Measurements from ENCODE around the gene FBLIM1.
"Not testable (repeated sequence)": the region's sequence is repeated elsewhere in the genome, so short reads cannot be mapped to it uniquely, and the experiment has no call there.

Gene FBLIM1

DNA sequence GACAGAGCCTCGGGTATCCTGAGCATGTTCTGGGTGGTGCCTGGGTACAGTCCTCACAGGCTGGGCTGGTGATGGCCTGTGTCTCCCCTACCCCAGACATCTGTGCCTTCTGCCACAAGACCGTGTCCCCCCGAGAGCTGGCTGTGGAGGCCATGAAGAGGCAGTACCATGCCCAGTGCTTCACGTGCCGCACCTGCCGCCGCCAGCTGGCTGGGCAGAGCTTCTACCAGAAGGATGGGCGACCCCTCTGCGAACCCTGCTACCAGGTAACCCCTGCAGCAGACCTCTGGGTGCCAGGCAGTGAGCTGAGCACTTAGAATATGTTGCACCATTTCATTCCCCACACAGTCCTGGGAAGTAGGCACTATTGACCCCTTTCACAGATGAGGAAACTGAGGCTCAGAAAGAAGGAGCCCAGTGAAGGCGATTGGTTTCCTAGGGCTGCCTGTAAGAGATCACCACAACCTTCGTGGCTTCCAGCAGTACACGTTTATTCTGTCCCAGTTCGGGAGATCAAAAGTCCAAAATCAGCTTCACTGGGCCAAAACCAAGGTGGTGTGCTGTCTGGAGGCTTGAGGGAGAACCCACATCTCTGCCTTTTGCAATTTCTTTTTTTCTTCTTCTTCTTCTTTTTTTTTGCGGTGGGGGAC is 11.8 kb downstream of the FBLIM1 start:
- no peak for DNase-seq

DNA sequence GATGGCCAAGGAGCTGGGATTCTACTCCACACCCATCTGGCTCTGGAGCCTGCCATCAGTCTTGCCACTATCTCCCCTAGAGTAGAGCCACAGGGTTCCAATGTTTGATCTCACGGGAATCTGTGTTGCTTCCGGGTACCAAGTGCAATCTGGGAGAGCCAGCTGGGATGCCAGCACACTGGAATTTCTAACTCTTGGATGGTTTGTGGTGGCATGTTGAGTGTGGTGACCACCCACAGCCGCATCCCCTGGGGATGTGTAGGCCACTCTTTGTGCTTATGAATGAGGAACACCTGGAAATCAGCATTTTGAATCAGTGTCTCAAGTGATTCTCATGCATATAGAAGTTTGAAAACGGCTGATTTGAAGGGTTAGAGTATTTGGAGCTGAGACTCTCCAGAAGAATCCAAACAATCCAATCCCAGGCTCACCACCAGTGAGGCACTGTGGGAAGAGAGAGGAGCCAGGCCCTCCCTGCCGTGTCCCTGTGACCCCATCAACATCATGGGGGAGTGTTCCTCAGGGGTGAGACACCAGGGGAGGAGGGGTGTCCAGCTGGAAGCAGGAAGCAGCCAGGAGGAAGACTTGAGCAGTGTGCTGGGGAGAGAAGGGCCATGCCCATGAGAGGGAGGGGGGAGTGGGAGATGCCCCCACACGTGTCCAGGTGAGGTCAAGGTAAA is 13.4 kb downstream of the FBLIM1 start:
- DNase-seq: no peak

DNA sequence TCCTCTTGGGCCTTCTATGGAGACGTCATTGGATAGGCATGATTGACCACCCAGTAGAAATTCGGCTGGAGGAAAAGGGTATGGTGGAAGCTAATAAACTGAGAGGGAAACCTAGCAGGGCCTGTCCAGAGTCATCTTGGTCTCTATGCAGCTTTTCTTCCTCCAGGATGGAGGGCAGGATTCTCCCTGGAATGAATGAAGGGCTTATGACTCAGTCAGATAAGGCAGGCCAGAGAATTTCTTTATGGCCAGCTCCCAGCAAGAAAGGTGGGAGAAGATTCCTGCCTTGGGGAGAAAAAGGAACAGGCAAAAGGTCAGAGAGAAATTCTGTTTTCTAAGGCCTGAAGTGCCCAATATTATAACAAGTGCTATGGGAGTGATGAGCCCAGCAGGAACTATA is 17.1 kb downstream of the FBLIM1 start:
- no peak for DNase-seq

DNA sequence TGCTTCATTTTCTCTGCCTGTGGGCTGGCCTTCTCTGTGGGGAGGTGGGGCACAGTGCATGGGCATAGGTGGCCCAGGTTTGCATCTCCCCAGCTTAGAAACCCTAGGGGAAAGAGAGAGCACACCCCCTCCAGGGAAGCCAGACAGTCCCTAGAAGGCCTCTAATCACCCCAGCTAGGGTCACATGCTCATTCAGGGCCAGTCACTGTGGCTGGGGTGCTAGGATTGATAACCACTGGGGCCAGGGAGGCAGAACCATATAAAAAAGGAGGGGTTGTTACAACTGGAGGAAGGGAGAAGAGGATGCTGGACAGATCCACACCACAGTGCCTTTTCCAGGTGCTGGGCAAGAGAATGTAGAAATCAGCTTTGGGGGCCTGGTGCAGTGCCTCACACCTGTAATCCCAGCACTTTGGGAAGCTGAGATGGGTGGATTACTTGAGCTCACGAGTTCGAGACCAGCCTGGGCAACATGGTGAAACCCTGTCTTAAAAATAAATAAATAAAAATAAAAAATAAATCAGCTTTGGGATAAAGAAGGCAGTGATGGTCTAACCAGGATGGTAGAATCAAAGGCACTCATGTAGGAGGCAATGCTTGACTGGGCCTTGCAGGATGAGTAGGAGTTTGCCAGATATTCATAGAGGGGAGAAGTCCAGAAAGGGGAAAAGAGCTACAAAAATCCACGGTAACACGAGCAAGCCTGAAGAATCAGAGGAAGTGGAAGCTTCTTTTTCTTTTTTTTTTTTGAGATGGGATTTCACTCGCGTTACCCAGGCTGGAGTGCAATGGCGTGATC is 19.5 kb downstream of the FBLIM1 start:
- DNase-seq: no peak

DNA sequence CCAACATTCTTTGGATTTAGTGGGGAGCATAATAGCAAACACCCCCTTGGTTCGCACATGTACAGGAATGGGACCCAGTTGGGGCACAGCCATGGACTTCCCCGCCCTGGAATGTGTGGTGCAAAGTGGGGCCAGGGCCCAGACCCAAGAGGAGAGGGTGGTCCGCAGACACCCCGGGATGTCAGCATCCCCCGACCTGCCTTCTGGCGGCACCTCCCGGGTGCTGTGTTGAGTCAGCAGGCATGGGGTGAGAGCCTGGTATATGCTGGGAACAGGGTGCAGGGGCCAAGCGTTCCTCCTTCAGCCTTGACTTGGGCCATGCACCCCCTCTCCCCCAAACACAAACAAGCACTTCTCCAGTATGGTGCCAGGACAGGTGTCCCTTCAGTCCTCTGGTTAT is 27.1 kb downstream of the FBLIM1 start:
- DNase-seq: no peak

DNA sequence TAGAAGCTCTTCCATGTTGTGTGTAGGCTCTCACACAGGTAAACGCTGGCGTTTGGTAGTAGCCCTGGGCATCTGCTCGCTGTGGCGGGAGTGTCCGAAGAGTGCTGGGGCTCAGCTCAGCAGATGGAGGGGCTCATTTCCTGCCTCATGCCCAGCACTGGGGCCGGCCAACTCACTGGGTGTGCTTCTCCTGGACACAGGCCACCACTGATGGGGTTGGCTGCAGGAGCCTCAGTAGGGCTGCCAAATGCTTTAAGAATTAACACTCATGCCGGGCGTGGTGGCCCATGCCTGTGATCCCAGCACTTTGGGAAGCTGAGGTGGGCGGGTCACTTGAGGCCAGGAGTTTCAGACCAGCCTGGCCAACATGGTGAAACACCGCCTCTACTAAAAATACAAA is 28.0 kb downstream of the FBLIM1 start:
- no peak for DNase-seq

DNA sequence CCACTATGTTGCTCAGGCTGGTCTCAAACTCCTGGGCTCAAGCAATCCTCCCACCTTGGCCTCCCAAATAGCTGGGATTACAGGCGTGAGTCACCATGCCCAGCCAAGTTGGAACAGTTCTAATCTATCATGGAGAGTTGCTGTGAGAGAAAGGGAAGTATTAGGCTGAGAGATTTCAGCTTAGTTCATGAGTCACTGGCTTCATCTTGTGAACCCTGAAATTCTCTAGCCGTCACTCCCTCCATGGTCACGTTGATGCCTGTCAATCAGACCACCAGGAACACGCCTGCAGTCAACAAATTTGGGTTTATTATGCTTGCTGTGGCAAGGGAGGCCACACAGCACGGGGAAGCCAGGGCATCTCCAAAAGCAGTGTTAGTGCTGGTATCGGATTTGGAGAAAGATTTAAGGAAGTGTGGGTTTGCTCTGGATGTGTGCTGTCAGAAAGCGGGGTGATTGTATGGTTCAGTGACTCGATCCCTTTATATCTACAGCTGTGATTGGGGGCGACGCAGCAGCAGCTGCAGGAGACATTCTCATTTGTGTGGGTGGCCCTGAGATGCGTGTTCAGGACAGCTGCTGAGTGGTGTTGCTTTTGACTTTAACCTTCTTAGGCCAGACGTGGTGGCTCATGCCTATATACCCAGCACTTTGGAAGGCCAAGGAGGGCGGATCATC is 30.2 kb downstream of the FBLIM1 start:
- no peak for DNase-seq

DNA sequence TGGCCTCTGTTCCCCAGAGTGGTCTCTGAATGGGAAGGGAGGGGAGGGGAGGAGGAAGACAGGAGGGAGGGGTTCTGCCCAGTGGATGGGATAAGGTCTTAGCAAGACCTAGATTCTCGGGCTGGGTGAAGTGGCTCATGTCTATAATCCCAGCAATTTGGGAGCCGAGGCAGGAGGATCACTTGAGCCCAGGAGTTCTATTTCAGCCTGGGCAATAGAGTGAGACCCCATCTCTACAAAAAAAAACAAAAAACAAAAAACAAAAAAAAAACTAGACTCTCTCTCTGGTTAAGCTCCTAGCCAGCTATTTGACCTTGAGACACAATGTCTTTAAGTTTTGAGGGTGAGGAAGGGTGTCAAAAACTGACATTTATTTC is 37.5 kb downstream of the FBLIM1 start:
- DNase-seq: no peak

DNA sequence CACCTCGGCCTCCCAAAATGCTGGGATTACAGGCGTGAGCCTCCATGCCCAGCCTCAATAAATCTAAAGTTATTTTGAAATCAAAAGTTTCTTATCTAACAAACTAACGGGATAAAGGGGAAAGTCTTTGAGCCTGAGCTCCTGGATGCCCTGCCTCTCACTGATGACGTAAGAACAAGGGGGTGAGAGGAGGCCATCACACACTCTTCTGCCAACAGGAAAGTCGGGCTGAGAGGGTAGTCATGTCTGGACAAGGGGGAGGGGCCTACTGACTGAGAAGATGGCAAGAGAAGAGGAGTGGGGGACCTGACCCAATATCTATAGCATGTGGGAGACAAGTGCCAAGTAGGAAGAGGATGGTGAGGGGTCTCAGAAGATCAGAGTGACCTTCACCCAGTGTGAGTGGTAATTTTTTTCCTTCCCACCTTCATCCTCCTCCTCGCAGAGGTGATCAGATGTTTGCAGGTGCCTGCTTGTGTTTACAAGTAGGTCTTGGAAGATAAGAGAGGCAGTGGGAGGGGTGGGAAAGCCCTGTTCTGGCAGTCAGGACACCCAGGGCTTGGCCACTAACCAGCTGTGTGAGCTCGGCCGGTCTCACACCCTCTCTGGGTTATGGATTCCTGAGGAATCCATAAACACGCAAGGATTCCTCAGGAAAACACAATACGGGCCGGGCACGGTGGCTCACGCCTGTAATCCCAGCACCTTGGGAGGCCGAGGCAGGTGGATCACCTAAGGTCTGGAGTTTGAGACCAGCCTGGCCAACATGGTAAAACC is 39.2 kb downstream of the FBLIM1 start:
- DNase-seq: no peak

DNA sequence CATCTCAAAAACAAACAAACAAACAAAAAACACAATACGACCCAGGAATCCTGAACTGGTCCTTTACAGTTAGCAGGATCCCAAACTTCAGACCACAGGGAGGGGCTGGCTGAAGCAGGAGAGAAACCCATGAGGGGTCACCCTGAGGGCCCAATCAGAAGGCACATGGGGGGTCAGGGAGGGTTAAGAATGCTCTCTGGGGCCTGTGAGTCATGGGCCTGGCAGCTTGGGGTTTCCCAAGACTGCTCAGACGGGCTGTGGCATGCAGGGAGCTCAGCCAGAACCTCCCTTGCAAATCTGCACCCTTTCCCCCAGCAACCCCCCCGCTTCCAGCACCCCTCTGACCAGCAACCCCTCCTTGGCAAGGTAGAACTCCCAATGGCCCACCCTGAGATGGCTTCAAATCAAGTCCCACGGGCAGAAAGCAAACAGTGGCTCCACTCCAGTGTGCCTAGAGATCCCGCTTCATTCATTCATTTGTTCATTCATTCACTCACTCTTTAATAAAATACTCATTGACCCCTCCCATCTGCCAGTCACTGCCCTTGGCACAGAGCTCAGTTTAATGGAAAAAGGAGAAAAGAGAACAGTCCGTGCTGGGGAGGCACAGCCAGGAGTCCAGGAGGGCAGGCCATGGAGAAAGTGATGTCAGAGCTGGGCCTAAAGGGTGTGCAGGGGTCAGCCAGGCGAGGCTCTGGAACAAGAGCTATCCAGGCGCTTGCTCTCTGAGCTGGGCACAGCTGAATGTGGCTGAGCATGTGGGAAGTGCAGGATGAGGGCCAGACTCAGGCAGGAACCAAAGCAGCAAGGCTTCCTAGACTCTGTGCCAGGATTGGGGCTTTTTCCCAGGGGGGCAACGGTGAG is 40.6 kb downstream of the FBLIM1 start:
- DNase-seq: no peak

DNA sequence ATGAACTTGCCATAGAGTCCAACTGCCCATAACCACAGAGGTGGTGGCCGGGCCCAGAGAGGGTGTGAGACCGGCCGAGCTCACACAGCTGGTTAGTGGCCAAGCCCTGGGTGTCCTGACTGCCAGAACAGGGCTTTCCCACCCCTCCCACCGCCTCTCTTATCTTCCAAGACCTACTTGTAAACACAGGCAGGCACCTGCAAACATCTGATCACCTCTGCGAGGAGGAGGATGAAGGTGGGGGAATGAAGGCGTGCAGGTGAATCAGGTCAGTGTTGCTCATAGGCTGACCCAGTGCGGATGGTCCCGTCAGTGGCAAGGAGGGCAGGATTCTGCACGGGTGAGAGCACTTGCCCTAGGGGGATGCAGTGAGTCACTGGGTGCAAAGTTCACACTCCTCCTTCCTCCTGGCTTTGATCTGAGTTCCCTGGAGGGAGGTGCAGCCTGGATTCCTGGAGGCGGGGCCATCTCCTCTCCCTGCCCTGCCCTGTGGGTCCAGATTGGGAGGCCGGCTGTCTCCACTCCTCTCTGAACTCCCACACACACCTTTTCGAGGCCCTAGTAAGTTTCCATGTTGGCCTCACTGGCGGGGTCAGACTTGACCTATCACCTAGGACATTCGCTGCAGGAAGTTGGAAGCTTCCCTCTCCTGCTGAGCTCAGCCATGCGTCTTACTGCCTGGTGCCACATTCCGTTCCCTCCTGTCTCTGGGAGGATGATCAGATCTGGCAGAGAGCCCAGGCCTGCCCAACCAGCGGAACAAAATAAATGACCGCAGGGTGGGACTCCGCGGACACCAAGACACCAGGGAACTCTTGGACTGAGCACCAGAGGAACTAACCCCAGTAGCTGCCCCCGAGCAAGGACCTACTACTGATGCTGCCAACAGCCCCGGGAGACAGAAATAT is 41.6 kb downstream of the FBLIM1 start:
- no peak for DNase-seq

DNA sequence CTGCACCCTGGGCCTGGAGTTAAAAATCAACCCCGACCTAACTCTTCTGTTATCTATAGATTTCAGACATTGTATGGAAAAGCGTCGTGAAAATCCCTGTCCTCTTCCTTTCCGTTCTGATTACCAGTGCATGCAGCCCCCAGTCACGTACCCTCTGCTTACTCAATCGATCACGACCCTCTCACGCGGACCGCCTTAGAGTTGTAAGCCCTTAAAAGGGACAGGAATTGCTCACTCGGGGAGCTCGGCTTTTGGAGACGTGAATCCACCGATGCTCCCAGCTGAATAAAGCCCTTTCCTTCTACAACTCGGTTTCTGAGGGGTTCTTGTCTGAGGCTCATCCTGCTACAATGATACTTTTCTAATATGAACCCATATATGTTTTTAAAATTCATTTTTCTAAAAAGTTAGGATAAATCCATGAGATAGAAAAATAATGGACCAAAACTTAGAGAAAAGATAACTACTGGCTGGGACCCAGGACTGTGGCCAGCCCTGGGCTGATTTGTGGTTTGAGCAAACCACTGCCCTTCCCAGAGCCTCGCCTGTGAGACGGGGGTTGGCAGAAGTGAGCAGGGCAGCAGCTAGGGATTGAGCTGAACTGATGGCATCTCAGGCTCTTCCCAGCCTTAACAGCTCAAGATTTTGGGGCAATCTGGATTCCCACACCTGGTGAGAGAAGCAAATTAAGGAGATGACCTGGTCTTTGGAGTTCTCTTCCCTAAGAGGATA is 43.8 kb downstream of the FBLIM1 start:
- DNase-seq: no peak

DNA sequence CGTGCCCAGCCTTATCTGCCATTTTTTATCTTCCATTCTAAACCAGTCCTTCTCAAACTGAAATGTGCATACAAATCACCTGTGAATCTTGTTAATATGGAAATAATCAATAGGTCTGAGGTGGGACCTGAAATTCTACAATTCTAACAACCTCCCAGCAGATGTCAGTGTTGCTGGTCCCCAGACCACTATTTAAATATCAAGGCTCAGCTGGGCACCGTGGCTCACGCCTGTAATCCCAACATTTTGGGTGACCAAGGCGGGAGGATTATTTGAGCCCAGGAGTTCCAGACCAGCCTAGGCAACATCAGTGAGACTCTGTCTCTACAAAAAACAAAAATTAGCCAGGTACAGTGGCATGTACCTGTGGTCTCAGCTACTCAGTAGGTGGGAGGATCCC is 44.8 kb downstream of the FBLIM1 start:
- DNase-seq: no peak

DNA sequence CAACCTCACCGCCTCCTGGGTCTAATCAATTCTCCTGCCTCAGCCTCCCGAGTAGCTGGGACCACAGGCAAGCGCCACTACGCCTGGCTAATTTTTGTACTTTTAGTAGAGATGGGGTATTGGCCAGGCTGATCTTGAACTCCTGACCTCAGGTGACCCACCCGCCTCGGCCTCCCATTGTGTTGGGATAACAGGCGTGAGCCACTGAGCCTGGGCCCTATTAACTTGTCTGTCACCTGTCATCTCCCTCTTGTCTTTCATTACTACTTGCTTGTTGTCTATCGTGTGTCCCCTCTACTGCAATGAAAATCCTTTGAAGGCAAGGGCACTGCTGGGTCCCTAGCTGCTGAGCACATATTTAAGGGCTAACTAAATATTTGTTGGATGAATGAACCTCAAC is 45.5 kb downstream of the FBLIM1 start:
- DNase-seq: no peak

DNA sequence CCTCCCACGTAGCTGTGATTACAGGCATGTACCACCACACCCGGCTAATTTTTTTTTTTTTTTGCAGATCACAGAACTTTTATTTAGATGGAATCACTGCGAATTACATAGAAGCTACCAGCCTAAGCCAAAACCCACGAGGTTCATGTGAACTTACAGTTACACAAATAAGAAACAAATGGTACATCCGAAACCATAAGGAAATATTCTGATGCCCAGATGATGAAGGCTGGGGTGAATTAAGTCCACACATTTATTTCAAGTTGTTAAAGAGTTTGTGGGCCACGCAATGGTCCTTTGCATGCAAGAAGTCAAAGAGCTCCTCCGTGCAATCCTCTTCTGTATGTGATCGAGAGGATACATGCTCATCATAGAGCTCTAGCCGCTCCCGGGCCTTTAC is 48.5 kb downstream of the FBLIM1 start:
- no peak for DNase-seq

DNA sequence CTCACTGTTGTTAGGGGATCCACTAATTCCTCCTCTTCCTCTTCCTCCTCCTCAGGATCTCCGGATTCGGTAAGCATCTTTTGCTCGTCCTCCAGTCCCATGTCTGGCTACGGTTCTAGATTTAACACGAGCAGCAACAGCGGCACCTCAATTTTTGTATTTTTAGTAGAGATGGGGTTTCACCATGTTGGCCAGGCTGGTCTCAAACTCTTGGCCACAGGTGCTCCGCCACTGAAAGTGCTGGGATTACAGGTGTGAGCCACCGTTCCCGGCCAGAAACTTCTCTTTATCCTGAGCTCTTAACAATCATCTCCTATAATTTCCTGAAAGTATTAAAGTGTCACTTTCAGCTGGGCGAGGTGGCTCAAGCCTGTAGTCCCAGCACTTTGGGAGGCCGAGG is 49.0 kb downstream of the FBLIM1 start, which contains the start of gene UQCRHL:
UQCRHL (minus strand) TSS at position 101 of the 400 bp plus-strand sequence; CDS start at position 101, 0 bp downstream.
- not testable (repeated sequence) for DNase-seq

DNA sequence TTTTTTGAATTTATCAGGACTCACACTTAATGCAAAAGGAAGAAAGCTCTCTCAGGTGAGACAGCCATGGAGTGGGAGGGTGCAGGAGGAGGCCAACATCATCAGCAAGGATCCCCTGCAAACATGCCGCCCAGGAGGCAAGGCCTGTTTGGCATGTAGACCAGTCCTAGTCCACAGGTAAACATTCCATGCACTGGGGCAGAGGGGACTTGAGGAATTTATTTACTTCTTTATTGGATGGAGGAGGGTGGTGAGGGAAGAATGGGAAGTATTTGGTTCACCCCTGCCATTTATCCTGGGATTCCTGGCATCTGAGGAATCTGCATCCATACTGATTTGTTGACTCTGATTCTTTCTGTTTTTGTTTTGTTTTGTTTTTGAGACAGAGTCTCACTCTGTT is 50.4 kb downstream of the FBLIM1 start:
- DNase-seq: no peak

DNA sequence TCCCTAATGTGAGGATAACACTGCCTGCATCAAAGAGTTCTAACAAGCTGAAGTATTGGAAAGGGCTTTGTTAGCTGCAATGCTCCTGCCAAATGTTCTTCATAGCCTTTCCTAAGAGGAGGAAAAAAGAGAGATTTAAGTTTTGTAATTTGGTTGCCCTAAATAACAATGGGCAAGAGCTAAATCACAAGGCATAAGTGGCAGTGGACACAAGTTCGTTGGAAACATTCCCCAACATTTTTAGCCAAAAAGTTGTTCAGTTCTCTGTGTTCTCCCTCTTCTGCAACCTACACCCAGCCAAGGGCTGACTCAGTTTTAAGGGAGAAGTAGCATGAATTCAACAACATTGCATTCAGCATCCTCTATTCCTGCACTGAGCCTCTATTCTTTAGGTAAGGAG is 51.5 kb downstream of the FBLIM1 start:
- no peak for DNase-seq

DNA sequence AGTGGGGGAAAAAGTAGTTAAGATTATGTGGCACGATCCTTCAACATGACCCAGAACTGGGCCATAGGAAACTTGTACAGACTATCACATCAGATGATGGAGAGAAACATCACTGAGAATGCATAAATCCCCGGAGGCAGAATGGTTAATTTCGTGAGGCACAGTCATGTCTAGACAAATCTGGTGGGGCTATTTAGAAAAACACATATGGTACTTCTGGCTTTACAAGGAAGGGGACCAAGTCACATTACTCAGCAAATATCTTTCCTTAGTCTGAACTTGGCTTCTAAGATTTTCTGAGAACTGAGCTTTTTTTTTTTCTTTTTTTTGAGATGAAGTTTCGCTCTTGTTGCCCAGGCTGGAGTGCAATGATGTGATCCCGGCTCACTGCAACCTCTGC is 58.1 kb downstream of the FBLIM1 start:
- DNase-seq: no peak

DNA sequence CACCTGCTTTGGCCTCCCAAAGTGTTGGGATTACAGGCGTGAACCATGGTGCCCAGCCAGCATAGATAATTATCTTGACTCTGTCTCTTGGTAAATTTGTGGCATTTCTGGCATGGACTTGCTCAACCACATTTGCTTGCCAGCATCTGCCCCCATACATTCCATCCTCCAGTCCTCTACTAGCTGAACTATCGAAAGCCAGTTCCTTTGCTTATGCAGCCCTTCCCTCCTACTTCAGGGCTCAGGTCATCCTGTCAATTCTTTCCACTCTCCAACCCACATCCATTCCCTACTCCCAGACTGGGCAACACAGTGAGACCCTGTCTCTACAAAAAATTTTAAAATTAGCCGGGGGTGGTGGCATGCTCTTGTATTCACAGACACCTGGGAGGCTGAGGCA is 61.9 kb downstream of the FBLIM1 start:
- DNase-seq: no peak

Measured in activated naive CD4-positive, alpha-beta T cell (primary cell).